ENCODE measurements around the gene ARID1B. TPM values are rescaled to one million over a fixed set of nuclear protein-coding genes. Genes with fewer than 3 reads are reported as not detected.

The ARID1B gene
- total and polyA plus RNA-seq, 2 of the 13 experiments (the other 11 are each of a cell fraction or from before 2014, with no cell fraction given) = 20.1 to 32.6 TPM

DNA sequence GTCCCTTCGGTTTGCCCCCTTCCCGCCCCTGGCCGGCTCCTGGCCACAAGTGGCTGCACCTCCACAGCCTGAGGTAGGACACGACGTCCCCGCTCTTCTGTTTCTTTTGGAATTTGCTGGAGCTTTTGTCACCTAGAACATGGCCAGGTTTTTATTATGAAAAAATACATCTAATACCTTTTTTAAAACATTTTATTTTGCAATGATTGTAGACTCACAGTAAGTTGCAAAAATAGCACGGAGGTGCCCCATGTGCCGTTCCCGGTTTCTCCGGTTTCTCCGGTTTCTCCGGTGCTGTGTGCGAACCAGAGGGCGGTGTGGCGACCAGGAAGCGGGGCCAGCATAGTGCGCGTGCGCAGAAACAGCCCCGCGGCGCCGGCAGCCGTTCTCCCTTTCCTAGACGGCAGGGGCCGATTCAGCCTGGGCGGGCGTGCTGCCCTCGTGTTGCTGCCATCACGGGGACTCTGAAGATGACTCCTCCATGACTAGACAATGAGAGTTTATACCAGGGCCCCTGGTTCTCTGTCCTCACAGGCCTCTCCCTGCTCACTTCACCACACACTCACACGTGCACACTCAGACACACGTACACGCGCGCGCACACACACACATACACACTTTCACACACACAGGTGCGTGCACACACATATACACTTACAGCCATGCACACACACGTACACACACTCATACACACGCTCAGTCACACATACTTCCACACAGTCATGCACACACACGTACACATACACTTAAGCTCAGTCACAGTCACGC, 444.1 kb downstream of the ARID1B start (continued):
- TF ChIP-seq CBFB (CRISPR knock-in tag; IDR thresholded peaks at IDR 0.05) (no peak), MATR3 (CRISPR knock-in tag; IDR thresholded peaks at IDR 0.05) (no peak), ZNF720 (CRISPR knock-in tag; IDR thresholded peaks at IDR 0.05) (no peak), ZNF256 (CRISPR knock-in tag; conservative IDR thresholded peaks at IDR 0.05) (no peak), BRF2 (CRISPR knock-in tag; IDR thresholded peaks at IDR 0.05) (no peak), JARID2 (CRISPR knock-in tag; IDR thresholded peaks at IDR 0.05; ENCODE audit: insufficient replicate concordance) (no peak), ARHGAP35 (CRISPR knock-in tag; IDR thresholded peaks at IDR 0.05; ENCODE audit: borderline replicate concordance) (peak; percentile 59), RAD21 (CRISPR knock-in tag; IDR thresholded peaks at IDR 0.05) (no peak), ZNF572 (CRISPR knock-in tag; IDR thresholded peaks at IDR 0.05) (0 out of 2 replicates have a peak, but pooled peaks have one; percentile 43), ZNF605 (CRISPR knock-in tag; IDR thresholded peaks at IDR 0.05) (peak; percentile 75; the same call in 1 of the 2 replicates), ZNF672 (CRISPR knock-in tag; IDR thresholded peaks at IDR 0.05) (no peak), RBAK (CRISPR knock-in tag; IDR thresholded peaks at IDR 0.05) (no peak), ZNF552 (CRISPR knock-in tag; IDR thresholded peaks at IDR 0.05; ENCODE audit: borderline replicate concordance) (peak; percentile 75; the same call in 1 of the 2 replicates), ATF1 (CRISPR knock-in tag; IDR thresholded peaks at IDR 0.05) (no peak), ZNF337 (CRISPR knock-in tag; IDR thresholded peaks at IDR 0.05; ENCODE audit: borderline replicate concordance, low read depth) (0 out of 2 replicates have a peak, but pooled peaks have one; percentile 53), CC2D1A (CRISPR knock-in tag; IDR thresholded peaks at IDR 0.05) (no peak), RARA (CRISPR knock-in tag; IDR thresholded peaks at IDR 0.05) (no peak), POLR2AphosphoS5 (IDR thresholded peaks at IDR 0.05; ENCODE audit: low read depth, low read length) (no peak)
- TF ChIP-seq, protein P1, sequence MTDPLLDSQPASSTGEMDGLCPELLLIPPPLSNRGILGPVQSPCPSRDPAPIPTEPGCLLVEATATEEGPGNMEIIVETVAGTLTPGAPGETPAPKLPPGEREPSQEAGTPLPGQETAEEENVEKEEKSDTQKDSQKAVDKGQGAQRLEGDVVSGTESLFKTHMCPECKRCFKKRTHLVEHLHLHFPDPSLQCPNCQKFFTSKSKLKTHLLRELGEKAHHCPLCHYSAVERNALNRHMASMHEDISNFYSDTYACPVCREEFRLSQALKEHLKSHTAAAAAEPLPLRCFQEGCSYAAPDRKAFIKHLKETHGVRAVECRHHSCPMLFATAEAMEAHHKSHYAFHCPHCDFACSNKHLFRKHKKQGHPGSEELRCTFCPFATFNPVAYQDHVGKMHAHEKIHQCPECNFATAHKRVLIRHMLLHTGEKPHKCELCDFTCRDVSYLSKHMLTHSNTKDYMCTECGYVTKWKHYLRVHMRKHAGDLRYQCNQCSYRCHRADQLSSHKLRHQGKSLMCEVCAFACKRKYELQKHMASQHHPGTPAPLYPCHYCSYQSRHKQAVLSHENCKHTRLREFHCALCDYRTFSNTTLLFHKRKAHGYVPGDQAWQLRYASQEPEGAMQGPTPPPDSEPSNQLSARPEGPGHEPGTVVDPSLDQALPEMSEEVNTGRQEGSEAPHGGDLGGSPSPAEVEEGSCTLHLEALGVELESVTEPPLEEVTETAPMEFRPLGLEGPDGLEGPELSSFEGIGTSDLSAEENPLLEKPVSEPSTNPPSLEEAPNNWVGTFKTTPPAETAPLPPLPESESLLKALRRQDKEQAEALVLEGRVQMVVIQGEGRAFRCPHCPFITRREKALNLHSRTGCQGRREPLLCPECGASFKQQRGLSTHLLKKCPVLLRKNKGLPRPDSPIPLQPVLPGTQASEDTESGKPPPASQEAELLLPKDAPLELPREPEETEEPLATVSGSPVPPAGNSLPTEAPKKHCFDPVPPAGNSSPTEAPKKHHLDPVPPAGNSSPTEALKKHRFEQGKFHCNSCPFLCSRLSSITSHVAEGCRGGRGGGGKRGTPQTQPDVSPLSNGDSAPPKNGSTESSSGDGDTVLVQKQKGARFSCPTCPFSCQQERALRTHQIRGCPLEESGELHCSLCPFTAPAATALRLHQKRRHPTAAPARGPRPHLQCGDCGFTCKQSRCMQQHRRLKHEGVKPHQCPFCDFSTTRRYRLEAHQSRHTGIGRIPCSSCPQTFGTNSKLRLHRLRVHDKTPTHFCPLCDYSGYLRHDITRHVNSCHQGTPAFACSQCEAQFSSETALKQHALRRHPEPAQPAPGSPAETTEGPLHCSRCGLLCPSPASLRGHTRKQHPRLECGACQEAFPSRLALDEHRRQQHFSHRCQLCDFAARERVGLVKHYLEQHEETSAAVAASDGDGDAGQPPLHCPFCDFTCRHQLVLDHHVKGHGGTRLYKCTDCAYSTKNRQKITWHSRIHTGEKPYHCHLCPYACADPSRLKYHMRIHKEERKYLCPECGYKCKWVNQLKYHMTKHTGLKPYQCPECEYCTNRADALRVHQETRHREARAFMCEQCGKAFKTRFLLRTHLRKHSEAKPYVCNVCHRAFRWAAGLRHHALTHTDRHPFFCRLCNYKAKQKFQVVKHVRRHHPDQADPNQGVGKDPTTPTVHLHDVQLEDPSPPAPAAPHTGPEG (CRISPR knock-in tag; IDR thresholded peaks at IDR 0.05) = no peak
- TF ChIP-seq, protein P2, sequence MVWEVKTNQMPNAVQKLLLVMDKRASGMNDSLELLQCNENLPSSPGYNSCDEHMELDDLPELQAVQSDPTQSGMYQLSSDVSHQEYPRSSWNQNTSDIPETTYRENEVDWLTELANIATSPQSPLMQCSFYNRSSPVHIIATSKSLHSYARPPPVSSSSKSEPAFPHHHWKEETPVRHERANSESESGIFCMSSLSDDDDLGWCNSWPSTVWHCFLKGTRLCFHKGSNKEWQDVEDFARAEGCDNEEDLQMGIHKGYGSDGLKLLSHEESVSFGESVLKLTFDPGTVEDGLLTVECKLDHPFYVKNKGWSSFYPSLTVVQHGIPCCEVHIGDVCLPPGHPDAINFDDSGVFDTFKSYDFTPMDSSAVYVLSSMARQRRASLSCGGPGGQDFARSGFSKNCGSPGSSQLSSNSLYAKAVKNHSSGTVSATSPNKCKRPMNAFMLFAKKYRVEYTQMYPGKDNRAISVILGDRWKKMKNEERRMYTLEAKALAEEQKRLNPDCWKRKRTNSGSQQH (CRISPR knock-in tag; IDR thresholded peaks at IDR 0.05; ENCODE audit: low read depth) = no peak
- TF ChIP-seq, protein P3, sequence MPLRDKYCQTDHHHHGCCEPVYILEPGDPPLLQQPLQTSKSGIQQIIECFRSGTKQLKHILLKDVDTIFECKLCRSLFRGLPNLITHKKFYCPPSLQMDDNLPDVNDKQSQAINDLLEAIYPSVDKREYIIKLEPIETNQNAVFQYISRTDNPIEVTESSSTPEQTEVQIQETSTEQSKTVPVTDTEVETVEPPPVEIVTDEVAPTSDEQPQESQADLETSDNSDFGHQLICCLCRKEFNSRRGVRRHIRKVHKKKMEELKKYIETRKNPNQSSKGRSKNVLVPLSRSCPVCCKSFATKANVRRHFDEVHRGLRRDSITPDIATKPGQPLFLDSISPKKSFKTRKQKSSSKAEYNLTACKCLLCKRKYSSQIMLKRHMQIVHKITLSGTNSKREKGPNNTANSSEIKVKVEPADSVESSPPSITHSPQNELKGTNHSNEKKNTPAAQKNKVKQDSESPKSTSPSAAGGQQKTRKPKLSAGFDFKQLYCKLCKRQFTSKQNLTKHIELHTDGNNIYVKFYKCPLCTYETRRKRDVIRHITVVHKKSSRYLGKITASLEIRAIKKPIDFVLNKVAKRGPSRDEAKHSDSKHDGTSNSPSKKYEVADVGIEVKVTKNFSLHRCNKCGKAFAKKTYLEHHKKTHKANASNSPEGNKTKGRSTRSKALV (CRISPR knock-in tag; IDR thresholded peaks at IDR 0.05) = no peak
